Immature natural killer cell (primary cell): ENCODE results near the gene BICRA. TPM values are rescaled to one million over a fixed set of nuclear protein-coding genes. Genes with fewer than 3 reads are reported as not detected.
"Not testable (repeated sequence)": the region's sequence is repeated elsewhere in the genome, so short reads cannot be mapped to it uniquely, and the experiment has no call there.

Experiments used
- DNase-seq, 3 donors: peaks; one replicate each; pipeline ENCODE4 v3.0.0; 2022; ENCODE audit warnings: mixed read lengths in 1 of 3
- H3K27ac Mint-ChIP-seq, 6 donors: one replicate each; pipeline ENCODE4 v1.8.0; 2020; ENCODE audit warnings: mixed read lengths in 6 of 6, mild to moderate bottlenecking in 5 of 6, inconsistent platforms in 4 of 6, moderate library complexity in 3 of 6
- H3K27me3 Mint-ChIP-seq, 3 donors: one replicate each; pipeline ENCODE4 v1.8.0; 2020 to 2021; ENCODE audit warnings: low read depth in 3 of 3, mild to moderate bottlenecking in 3 of 3, mixed read lengths in 3 of 3, moderate library complexity in 3 of 3, inconsistent platforms in 1 of 3
- H3K36me3 Mint-ChIP-seq, 3 donors: one replicate each; pipeline ENCODE4 v1.8.0; 2020; ENCODE audit warnings: mixed read lengths in 3 of 3, inconsistent platforms in 2 of 3, mild to moderate bottlenecking in 2 of 3
- H3K4me1 Mint-ChIP-seq, 2 donors: one replicate each; pipeline ENCODE4 v1.8.0; 2020; ENCODE audit warnings: inconsistent platforms in 2 of 2, mild to moderate bottlenecking in 2 of 2, mixed read lengths in 2 of 2, moderate library complexity in 1 of 2
- H3K4me3 Mint-ChIP-seq, 5 donors: one replicate each; pipeline ENCODE4 v1.8.0; 2020; ENCODE audit warnings: mild to moderate bottlenecking in 5 of 5, mixed read lengths in 5 of 5, inconsistent platforms in 3 of 5, moderate library complexity in 3 of 5
- H3K9me3 Mint-ChIP-seq, 6 donors: one replicate each; pipeline ENCODE4 v1.8.0; 2020; ENCODE audit warnings: mild to moderate bottlenecking in 6 of 6, mixed read lengths in 6 of 6, inconsistent platforms in 4 of 6, moderate library complexity in 3 of 6
- polyA plus RNA-seq, 3 donors: library from polyadenylated mRNA; unstranded; fragments of 300-500 nt; fragmentation: Illumina TruSeq; gene quantifications; one replicate each; pipeline ENCODE4 v1.2.3, GENCODE V29; 2021

The BICRA gene
- polyA plus RNA-seq, 3 donors from 2014 or later = 0.36 to 1.9 TPM; not detected in 1

- H3K36me3 Mint-ChIP-seq = peaks cover 0 to 5% (median 0%) of the 10 kb centered on the region in 3 donors
- peak overlapping the region in 1 of 6 donors; percentile 47 for H3K27ac Mint-ChIP-seq
- no peak overlapping the region for H3K4me3 Mint-ChIP-seq
- no peaks in the 10 kb centered on the region for H3K4me1 Mint-ChIP-seq
- peaks cover 0 to 8% (median 4%) of the 10 kb centered on the region in 3 donors for H3K27me3 Mint-ChIP-seq
- no peak for DNase-seq
- H3K9me3 Mint-ChIP-seq = peaks cover 0 to 5% (median under 1%) of the 10 kb centered on the region in 6 donors
Measured at GRCh38 chr19:47589824-47590223, 19.1 kb upstream of the BICRA start.

DNA sequence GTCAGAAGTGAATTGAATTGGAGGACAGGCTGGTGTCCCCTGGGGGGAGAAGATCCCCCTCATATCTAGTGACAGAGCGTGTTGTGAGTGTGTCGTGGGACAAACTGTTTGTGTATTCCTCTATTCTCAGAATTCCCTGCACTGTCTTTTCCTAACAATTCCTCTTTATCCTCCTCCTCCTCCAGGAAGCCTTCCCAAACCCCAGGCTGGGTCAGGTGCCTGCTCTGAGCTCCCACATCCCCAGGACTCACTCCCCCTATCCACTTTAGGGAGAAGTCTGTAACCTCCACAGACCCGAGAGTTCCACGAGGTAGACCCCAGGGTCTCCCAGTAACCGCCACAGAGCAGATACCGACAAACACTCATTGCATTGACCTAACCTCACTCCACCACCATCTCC lies 15.1 kb upstream of the BICRA start:
- H3K36me3 Mint-ChIP-seq = no peaks in the 10 kb centered on the region
- peaks cover 0 to 8% (median 4%) of the 10 kb centered on the region in 3 donors for H3K27me3 Mint-ChIP-seq
- H3K4me1 Mint-ChIP-seq = peaks cover 14 to 17% of the 10 kb centered on the region in 2 donors
- peak overlapping the region in 2 of 6 donors; percentile 40 to 51 for H3K27ac Mint-ChIP-seq
- no peak overlapping the region for H3K4me3 Mint-ChIP-seq
- H3K9me3 Mint-ChIP-seq = no peaks in the 10 kb centered on the region
- DNase-seq = no peak

DNA sequence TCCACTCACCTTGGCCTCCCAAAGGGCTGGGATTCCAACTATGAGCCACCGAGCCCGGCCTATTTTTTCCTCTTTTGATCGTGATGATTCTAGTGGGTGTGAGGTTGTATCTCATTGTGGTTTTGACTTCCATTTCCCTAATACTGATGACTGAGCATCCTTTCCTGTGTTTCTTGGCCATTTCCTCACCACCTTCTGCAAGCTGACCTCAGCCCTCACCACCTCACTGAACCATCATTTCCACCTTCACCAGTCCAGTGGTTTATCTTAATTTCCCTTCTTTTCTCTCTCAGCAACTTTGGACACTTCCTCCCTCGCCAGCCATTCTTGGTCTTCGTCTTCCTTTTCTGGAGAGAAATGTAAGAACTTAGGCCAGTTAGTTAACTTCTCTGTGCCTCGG lies 13.0 kb upstream of the BICRA start:
- Mint-ChIP-seq H3K4me3 (peak overlapping the region; percentile 36 to 71 (median 62)), H3K4me1 (peaks cover 26 to 32% of the 10 kb centered on the region in 2 donors), H3K9me3 (no peaks in the 10 kb centered on the region), H3K27me3 (peaks cover 0 to 12% (median 7%) of the 10 kb centered on the region in 3 donors), H3K36me3 (no peaks in the 10 kb centered on the region), H3K27ac (peak overlapping the region; percentile 74 to 90 (median 78))
- peak; percentile 53 to 55 (median 53) for DNase-seq

- Mint-ChIP-seq H3K4me3 (peak overlapping the region in 4 of 5 donors; percentile 44 to 90 (median 67)), H3K9me3 (no peaks in the 10 kb centered on the region), H3K4me1 (peaks cover 30 to 41% of the 10 kb centered on the region in 2 donors), H3K36me3 (no peaks in the 10 kb centered on the region), H3K27me3 (peaks cover 0 to 12% (median 6%) of the 10 kb centered on the region in 3 donors), H3K27ac (peak overlapping the region in 2 of 6 donors; percentile 62 to 74)
- DNase-seq = no peak
Measured at GRCh38 chr19:47598407-47599349, 10.3 kb upstream of the BICRA start.

- not testable (repeated sequence) for H3K36me3 Mint-ChIP-seq, DNase-seq, H3K9me3 Mint-ChIP-seq
- peak overlapping the region; percentile 84 to 90 (median 86) for H3K4me3 Mint-ChIP-seq
- H3K27me3 Mint-ChIP-seq = peaks cover 0 to 12% (median 7%) of the 10 kb centered on the region in 3 donors
- H3K4me1 Mint-ChIP-seq = peaks cover 30 to 41% of the 10 kb centered on the region in 2 donors
- H3K27ac Mint-ChIP-seq = peak overlapping the region; percentile 65 to 81 (median 76)
Measured at GRCh38 chr19:47599671-47600245, 9.2 kb upstream of the BICRA start.

DNA sequence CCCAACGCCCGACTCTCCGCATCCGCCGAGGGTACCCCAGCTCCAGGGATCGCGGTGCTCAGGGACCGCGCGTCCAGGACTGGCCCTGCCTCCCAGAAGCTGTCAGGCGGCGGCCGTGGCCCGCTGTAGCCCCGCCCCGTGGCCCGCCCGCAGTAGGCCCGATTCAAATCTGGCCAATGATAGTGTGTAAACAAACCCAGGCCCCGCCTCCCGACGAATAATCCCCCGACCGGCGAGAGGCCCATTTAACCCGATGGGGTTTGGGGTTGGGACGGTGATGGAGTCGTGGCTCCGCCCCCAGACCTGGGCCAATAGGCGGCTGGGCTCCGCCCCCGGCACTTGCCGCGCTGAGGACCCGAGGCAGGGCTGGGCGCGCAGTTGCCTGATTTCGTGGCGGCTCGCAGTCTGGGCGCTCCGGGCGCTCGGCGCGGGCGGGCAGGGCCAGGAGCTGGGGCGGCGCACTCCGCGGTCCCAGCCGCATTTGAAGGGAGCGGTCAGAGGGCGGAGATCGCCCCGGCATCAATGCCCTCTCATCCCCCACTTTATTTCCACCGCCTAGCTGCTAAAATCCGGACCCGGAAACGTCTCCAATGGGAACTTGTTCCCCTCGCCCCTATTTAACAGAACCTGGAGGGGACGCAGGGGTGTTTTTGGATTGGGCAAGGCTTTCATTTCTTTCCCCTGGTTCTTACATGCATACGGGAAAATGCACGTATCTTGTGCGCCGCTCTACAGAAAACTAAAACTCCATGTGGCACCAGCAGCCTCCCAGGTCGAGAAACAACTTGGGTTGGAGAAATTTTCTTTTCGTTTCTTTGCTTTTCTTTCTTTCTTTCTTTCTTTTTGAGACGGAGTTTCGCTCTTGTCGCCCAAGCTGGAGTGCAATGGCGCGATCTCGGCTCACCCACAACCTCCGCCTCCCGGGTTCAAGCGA lies 8.4 kb upstream of the BICRA start:
- H3K27ac Mint-ChIP-seq = peak overlapping the region; percentile 65 to 89 (median 84)
- peak; percentile 98 to 99 (median 99) for DNase-seq
- no peaks in the 10 kb centered on the region for H3K36me3 Mint-ChIP-seq
- H3K27me3 Mint-ChIP-seq = peaks cover 0 to 12% (median 7%) of the 10 kb centered on the region in 3 donors
- peak overlapping the region; percentile 84 to 90 (median 86) for H3K4me3 Mint-ChIP-seq
- peaks cover 28 to 41% of the 10 kb centered on the region in 2 donors for H3K4me1 Mint-ChIP-seq
- no peaks in the 10 kb centered on the region for H3K9me3 Mint-ChIP-seq

DNA sequence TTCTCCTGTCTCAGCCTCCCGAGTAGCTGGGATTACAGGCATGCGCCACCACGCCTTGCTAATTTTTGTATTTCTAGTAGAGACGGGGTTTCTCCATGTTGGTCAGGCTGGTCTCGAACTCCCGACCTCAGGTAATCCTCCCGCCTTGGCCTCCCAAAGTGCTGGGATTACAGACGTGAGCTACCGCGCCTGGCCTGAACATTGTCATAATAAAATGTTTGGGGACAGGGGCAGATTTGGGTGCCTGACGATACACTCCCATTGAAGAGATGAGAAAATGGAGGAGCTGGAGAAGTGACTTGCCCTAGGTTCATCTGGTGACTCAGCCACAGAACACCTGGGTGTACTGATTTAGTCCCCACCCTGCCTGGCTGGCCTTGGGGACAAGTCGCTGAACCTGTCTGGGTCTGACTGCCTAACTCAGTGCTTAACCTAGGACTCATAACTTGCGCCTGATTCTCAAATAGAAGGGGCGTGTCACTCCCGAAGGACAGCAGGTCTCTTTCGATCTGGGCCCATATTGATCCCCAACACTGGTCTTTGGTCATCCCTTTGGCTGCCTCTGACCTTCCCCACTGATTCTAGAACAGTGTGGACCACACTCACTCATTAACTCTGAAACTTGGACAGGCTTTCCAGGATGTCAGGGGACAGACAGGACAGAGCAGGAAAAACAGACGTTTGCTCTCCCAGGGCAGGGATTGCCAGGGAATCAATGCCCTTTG lies 7.6 kb upstream of the BICRA start:
- H3K9me3 Mint-ChIP-seq = no peaks in the 10 kb centered on the region
- peaks cover 0 to 10% (median 5%) of the 10 kb centered on the region in 3 donors for H3K27me3 Mint-ChIP-seq
- DNase-seq = no peak
- peak overlapping the region; percentile 65 to 89 (median 82) for H3K27ac Mint-ChIP-seq
- H3K36me3 Mint-ChIP-seq = no peaks in the 10 kb centered on the region
- H3K4me3 Mint-ChIP-seq = peak overlapping the region; percentile 84 to 90 (median 86)
- peaks cover 21 to 33% of the 10 kb centered on the region in 2 donors for H3K4me1 Mint-ChIP-seq

GRCh38 chr19:47603706-47604565 lies 5.0 kb upstream of the BICRA start:
- H3K27me3 Mint-ChIP-seq = peaks cover 1 to 18% (median 4%) of the 10 kb centered on the region in 3 donors
- H3K4me3 Mint-ChIP-seq = no peak overlapping the region
- H3K36me3 Mint-ChIP-seq = no peaks in the 10 kb centered on the region
- no peaks in the 10 kb centered on the region for H3K9me3 Mint-ChIP-seq
- DNase-seq = no peak
- H3K27ac Mint-ChIP-seq = peak overlapping the region in 1 of 6 donors; percentile 73
- H3K4me1 Mint-ChIP-seq = peaks cover 22 to 30% of the 10 kb centered on the region in 2 donors

DNA sequence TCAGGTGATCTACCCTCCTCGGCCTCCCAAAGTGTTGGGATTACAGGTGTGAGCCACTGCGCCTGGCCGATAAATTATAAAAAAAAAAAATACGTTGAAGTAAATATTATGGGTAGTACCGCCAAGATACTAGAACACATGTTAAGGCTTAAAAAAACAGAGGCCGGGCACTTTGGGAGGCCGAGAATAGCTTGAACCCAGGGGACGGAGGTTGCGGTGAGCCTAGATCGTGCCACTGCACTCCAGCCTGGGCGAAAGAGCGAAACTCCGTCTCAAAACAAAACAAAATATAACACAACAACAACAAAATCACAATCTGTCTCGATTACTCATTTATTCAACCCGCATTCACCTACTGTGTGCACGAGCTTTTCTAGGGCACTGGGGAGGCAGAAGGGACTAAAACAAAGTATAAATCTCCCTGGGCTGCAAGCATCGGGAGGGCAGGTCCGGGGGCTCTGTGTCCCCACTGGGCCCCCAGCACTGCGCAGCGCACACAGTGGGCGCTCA lies 1.3 kb upstream of the BICRA start:
- H3K4me3 Mint-ChIP-seq = peak overlapping the region; percentile 79 to 97 (median 83)
- H3K27ac Mint-ChIP-seq = peak overlapping the region; percentile 77 to 87 (median 87)
- no peak for DNase-seq
- peaks cover 25 to 26% of the 10 kb centered on the region in 2 donors for H3K4me1 Mint-ChIP-seq
- H3K36me3 Mint-ChIP-seq = no peaks in the 10 kb centered on the region
- peaks cover 1 to 12% (median 4%) of the 10 kb centered on the region in 3 donors for H3K27me3 Mint-ChIP-seq
- H3K9me3 Mint-ChIP-seq = no peaks in the 10 kb centered on the region

DNA sequence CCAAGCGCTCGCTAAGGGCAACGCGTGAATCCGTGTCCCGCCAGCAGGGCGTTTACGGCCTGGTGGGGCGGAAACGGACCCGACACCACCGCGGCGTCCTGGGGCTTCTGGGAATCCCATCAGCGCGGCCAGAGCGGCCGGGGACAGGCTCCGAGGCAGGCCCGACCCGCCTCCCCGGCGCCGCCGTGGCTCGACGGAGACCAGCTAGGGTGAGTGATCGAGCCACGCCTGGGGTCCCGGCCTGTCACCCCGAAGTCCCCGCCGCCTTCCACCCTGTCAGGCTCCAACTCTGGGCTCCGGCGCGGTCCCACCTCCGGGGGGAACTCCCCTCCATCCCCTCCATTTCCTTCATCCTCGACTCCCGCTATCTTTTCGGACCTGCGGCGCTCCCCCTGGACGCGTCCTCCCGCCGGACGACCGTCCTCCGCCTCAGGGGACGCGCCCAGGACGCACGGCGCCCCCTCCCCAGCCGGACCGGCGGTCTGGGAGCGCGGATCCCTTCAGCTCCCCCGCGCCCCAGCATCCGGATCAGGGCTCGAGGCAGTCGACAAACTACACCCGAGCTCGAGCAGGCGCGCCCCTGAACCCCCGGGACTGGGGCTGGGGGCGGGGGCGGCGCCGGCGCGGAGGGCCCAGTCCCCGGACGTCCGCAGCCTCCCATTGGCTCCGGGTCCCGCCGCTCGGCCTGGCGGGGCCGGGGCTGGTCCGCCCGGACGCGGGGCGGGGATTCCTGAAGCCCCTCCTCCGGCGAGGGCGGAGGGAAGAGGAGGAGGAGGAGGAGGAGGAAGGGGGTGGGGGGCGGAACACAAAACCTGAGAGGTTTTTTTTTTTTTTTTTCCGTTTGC lies 638 bp upstream of the BICRA start:
- no peaks in the 10 kb centered on the region for H3K36me3 Mint-ChIP-seq
- peak overlapping the region; percentile 79 to 97 (median 83) for H3K4me3 Mint-ChIP-seq
- DNase-seq = peak; percentile 97 to 98 (median 98)
- peak overlapping the region; percentile 85 to 88 (median 87) for H3K27ac Mint-ChIP-seq
- peaks cover 28 to 30% of the 10 kb centered on the region in 2 donors for H3K4me1 Mint-ChIP-seq
- no peaks in the 10 kb centered on the region for H3K9me3 Mint-ChIP-seq
- peaks cover 1 to 12% (median 4%) of the 10 kb centered on the region in 3 donors for H3K27me3 Mint-ChIP-seq
